GM12864 (cell line): ENCODE measurements around the gene GRPR.
"Not testable (repeated sequence)": the region's sequence is repeated elsewhere in the genome, so short reads cannot be mapped to it uniquely, and the experiment has no call there.

Source experiments
- DNase-seq: peaks from one replicate; pipeline ENCODE4 v3.0.0-alpha.2; 2011; ENCODE audit warnings: low read depth
- H3K4me3 ChIP-seq: 2 replicates; pipeline ENCODE4 v1.5.1; 2011; ENCODE audit warnings: mild to moderate bottlenecking, low read depth, low read length, control low read depth
- CTCF ChIP-seq: IDR thresholded peaks from 2 replicates; pipeline ENCODE4 v1.5.1; 2011; ENCODE audit warnings: low read depth, mild to moderate bottlenecking, moderate library complexity, low read length, control low read depth, inconsistent platforms; ENCODE audit errors: missing control alignments

GRPR gene

GRCh38 chrX:16155581-16156096, 32.3 kb downstream of the GRPR start:
- no peak overlapping the region for H3K4me3 ChIP-seq
- no peak for TF ChIP-seq CTCF
- no peak for DNase-seq

- no peak for TF ChIP-seq CTCF
- H3K4me3 ChIP-seq, result no peak overlapping the region
- DNase-seq, result no peak
Measured at GRCh38 chrX:16156692-16157331, 33.4 kb downstream of the GRPR start.

- no peak overlapping the region for H3K4me3 ChIP-seq
- DNase-seq, result no peak
- TF ChIP-seq CTCF, result no peak
Measured at GRCh38 chrX:16160729-16161128, 37.4 kb downstream of the GRPR start.

- not testable (repeated sequence) for H3K4me3 ChIP-seq, DNase-seq
Measured at GRCh38 chrX:16161173-16161572, 37.8 kb downstream of the GRPR start.

- TF ChIP-seq CTCF, result no peak
- no peak for DNase-seq
Measured at GRCh38 chrX:16162391-16162790, 39.0 kb downstream of the GRPR start.

GRCh38 chrX:16164748-16165147, 41.4 kb downstream of the GRPR start:
- TF ChIP-seq CTCF, result no peak
- no peak overlapping the region for H3K4me3 ChIP-seq
- no peak for DNase-seq

More at GRCh38 chrX:16162391-16162790, 39.0 kb downstream of the GRPR start:
- H3K4me3 ChIP-seq, result no peak overlapping the region

- no peak within 1 kb of the TSS for H3K4me3 ChIP-seq
- TF ChIP-seq CTCF, result no peak
- DNase-seq, result no peak
Measured at GRCh38 chrX:16167181-16167580, 43.8 kb downstream of the GRPR start, which contains the start of gene MAGEB17. Gene MAGEB17, plus strand, starts transcription at chrX:16167481. Its CDS starts 2,902 bp downstream, at chrX:16170383.
